ENCODE results near the gene ERAP2. TPM values are rescaled to one million over a fixed set of nuclear protein-coding genes. Genes with fewer than 3 reads are reported as not detected.

The ERAP2 gene
- total and polyA plus RNA-seq, 12 donors, result 0.92 to 29.7 (median 5.5) TPM

DNA sequence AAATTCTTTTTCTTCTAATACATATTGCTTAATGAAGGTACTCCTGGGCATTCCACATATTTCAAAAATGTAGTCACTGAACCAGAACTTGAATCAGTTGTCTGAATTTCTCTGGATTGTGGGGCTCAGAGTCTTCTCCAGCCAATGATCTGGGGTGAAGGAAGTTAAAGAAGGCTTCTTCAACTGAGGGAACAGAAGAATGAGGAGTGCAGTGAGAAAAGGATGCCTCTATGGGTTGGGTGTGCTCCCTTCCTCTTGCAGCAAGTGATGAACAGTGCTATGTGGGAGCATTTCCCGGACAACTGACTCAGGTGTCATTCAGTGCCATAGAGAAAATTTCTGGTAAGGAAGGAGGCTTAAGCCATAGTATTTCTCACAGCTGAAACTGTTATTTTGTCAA is 67.5 kb downstream of the ERAP2 start:
- Histone ChIP-seq H3K4me3 (no peak overlapping the region), H3K4me1 (peaks cover 0 to 52% (median 15%) of the 10 kb centered on the region in 9 donors), H3K27ac (no peak overlapping the region), H3K36me3 (no peaks in the 10 kb centered on the region), H3K9me3 (no peaks in the 10 kb centered on the region), H3K27me3 (no peaks in the 10 kb centered on the region)
- TF ChIP-seq, protein P1, sequence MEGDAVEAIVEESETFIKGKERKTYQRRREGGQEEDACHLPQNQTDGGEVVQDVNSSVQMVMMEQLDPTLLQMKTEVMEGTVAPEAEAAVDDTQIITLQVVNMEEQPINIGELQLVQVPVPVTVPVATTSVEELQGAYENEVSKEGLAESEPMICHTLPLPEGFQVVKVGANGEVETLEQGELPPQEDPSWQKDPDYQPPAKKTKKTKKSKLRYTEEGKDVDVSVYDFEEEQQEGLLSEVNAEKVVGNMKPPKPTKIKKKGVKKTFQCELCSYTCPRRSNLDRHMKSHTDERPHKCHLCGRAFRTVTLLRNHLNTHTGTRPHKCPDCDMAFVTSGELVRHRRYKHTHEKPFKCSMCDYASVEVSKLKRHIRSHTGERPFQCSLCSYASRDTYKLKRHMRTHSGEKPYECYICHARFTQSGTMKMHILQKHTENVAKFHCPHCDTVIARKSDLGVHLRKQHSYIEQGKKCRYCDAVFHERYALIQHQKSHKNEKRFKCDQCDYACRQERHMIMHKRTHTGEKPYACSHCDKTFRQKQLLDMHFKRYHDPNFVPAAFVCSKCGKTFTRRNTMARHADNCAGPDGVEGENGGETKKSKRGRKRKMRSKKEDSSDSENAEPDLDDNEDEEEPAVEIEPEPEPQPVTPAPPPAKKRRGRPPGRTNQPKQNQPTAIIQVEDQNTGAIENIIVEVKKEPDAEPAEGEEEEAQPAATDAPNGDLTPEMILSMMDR (IDR thresholded peaks at IDR 0.05), result no peak
- WGBS, 2 donors, result 94 to 96% methylated on average over 1 of the region's 1 CpG
- DNase-seq (no peak), ATAC-seq (no peak)
- intact Hi-C loops (cut with DNase I), result no loop called here

DNA sequence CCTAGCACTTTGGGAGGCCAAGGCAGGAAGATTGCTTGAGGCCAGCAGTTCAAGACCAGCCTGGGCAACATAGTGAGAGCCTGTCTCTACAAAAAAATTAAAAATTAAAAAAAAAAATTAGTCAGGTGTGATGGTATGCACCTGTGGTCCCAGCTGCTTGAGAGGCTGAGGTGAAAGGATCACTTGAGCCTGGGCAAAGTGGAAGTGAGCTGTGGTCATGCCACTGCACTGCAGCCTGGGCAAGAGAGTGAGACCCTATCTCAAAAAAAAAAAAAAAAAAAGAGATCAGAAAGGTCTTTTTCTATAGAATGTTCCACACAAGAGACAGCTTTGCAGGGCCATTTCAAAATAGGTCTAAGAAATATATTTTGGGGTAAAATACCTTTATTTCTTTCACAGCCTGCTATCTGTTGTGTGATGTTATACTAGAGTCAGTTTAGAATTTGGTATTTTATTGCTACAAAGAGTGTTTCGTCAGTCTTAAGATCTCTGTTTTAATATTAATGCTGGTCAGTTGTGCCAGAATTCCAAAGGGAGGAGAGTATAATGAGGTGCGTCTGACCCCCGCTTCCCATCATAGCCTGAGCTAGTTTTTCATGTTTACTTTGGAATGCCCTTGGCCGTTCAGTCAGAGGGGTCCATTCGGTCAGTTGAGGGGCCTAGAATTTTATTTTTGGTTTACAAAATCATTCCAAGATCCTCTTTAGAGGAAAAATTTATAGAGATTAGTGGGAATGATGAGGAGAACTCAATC is 69.0 kb downstream of the ERAP2 start:
- ATAC-seq (no peak), DNase-seq (no peak)
- H3K36me3 ChIP-seq, result no peaks in the 10 kb centered on the region
- H3K27me3 ChIP-seq, result no peaks in the 10 kb centered on the region
- H3K9me3 ChIP-seq, result no peaks in the 10 kb centered on the region
- 50 to 93% methylated on average over 5 of the region's 5 CpGs for WGBS, 2 donors
- no peak overlapping the region for H3K27ac ChIP-seq
- H3K4me1 ChIP-seq, result peaks cover 0 to 40% (median 14%) of the 10 kb centered on the region in 9 donors
- no peak overlapping the region for H3K4me3 ChIP-seq
- intact Hi-C loops (cut with DNase I), result no loop called here
- TF ChIP-seq, protein P1 (IDR thresholded peaks at IDR 0.05), result no peak

DNA sequence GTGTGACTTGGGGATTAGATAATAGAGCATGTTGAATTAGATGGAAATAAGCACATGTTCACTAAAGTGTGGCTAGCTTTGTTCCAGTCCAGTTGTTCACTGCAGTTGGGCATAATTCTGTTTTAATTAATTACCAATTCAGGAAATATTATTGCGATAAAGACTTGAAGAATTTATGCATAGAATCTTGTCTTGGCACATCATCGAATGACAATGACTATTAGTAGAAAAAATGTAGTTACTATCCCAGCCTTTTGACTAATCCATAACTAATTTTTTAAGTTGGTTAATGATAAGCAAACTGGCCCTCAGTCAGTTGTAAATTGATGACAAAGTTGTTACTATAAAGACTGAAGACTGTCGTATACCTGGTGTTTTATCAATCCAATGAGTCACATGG is 70.1 kb downstream of the ERAP2 start:
- H3K4me3 ChIP-seq, result no peak overlapping the region
- no peak overlapping the region for H3K27ac ChIP-seq
- H3K9me3 ChIP-seq, result no peaks in the 10 kb centered on the region
- DNase-seq (no peak), ATAC-seq (no peak)
- peaks cover 0 to 37% (median 14%) of the 10 kb centered on the region in 9 donors for H3K4me1 ChIP-seq
- no peaks in the 10 kb centered on the region for H3K36me3 ChIP-seq
- intact Hi-C loops (cut with DNase I), result no loop called here
- WGBS, 2 donors, result 85 to 90% methylated on average over 3 of the region's 3 CpGs
- H3K27me3 ChIP-seq, result no peaks in the 10 kb centered on the region
- TF ChIP-seq, protein P1 (IDR thresholded peaks at IDR 0.05), result no peak

DNA sequence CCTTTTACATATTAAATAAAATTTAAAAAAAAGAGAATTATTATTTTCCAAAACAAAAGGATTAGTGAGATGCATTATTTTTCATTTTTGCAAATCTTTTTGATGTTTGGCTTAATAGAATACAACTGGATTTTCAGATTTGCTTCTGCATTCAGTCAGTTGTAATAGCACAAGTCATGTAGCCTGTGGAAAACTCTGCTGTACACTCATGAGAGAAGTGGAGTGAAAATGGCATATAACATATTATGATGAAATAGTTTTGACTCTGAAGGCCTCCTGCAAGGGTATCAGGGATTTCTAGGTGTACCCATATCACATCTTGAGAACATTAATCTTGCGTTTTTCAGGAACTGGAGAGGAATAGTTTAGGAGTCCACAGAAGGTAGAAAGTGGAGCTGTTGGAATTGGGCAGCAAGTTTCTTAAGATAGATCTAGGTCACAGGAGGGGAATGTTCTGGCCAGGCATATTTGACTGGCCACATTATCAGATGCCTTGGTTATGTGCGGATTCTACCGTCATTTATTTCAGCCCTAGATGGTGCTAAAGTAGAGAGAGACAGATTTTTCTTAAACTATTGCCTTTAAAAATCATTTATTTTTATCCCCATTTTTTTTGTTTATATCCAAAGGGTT is 75.9 kb downstream of the ERAP2 start:
- TF ChIP-seq, protein P1 (IDR thresholded peaks at IDR 0.05), result peak in 2 of 9 donors; percentile 26 to 28
- Histone ChIP-seq H3K36me3 (no peaks in the 10 kb centered on the region), H3K9me3 (no peaks in the 10 kb centered on the region), H3K27me3 (no peaks in the 10 kb centered on the region), H3K4me3 (no peak overlapping the region), H3K27ac (peak overlapping the region; percentile 20 to 73 (median 60)), H3K4me1 (peaks cover 0 to 40% (median 28%) of the 10 kb centered on the region in 9 donors)
- WGBS, 2 donors, result 55 to 60% methylated on average over 3 of the region's 3 CpGs
- DNase-seq (no peak), ATAC-seq (peak in 7 of 8 donors; percentile 65 to 91 (median 86))
- intact Hi-C loops (cut with DNase I), result no loop called here

Data from heart right ventricle (tissue), 16 donors.